Mucosa of descending colon (tissue), 3 donors: ENCODE measurements around the gene PTPRN2. TPM values are rescaled to one million over a fixed set of nuclear protein-coding genes. Genes with fewer than 3 reads are reported as not detected.
"Not testable (repeated sequence)": the region's sequence is repeated elsewhere in the genome, so short reads cannot be mapped to it uniquely, and the experiment has no call there.

Experiments
- ATAC-seq: fragments of 200-7000 bp; cut with Tn5 transposase; one replicate; pipeline ENCODE4 v1.9.1; 2020; ENCODE audit warnings: mild to moderate bottlenecking, moderate library complexity
- DNase-seq, 3 donors: peaks; one replicate each; pipeline ENCODE4 v3.0.0-alpha.2; 2020
- H3K36me3 ChIP-seq: fragments of 200-600 bp; one replicate; pipeline ENCODE4 v1.8.0; 2021; ENCODE audit warnings: low read depth, mild to moderate bottlenecking
- H3K4me1 ChIP-seq: fragments of 200-600 bp; one replicate; pipeline ENCODE4 v1.8.0; 2021; ENCODE audit warnings: low read depth, mild to moderate bottlenecking
- H3K4me3 ChIP-seq: fragments of 200-600 bp; one replicate; pipeline ENCODE4 v1.8.0; 2021; ENCODE audit warnings: mild to moderate bottlenecking
- H3K9me3 ChIP-seq: fragments of 200-600 bp; one replicate; pipeline ENCODE4 v1.8.0; 2021; ENCODE audit warnings: mild to moderate bottlenecking
- intact Hi-C, 2 donors: fragments of 100-400 bp; cut with DNase I in 1 of 2; cut with micrococcal nuclease in 1 of 2; formaldehyde crosslinking; loops; one replicate each; pipeline versions ENCODE4 v1.11.0 to v1.11.1; 2022; cut with DNase I, micrococcal nuclease
- total RNA-seq, 3 donors: library from RNA; stranded (reverse); fragmentation: NEBNext Ultra II Directional in 2 of 3; extraction: Animal tissue kit (Norgen Biotek cat#: 25700) in 2 of 3; gene quantifications; one replicate each; pipeline versions ENCODE4 v1.2.1 to v1.2.4, GENCODE V29; 2021 to 2023
- TF ChIP-seq, protein P1 (sequence below): fragments of 200-600 bp; IDR thresholded peaks from one replicate; pipeline ENCODE4 v1.8.0; 2022; ENCODE audit warnings: antibody characterized with exemption, mild to moderate bottlenecking
- donor health status: DM: no; HTN: no; CAD: no; lungs with moderate emphysema.
- donor health status: DM: no; HTN: no; CAD: no.
- donor health status: DM: no; HTN: yes; CAD: no.

PTPRN2 gene
- total RNA-seq, 3 donors from 2014 or later, result 12.5 to 28.0 (median 26.2) TPM

DNA sequence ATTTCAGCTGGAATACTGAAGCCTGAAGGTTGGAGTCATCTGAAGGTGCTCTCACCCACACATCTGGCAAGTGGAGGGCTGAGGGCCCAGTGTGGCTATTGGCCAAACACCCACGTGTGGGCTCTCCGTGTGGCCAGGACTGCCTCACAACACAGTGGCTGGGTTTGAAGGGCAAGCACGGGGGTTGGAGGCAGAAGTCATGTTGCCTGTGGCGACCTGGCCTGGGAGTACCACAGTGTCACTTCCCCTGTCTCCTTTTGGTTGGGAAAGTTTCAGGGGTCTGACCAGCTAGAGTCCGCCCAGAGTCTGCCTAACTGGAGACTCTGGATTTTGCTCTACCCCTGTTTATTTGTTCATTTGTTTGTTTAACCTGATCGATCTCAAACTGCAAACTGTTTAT lies 1081.4 kb downstream of the PTPRN2 start:
- ATAC-seq (no peak), DNase-seq (no peak)
- TF ChIP-seq, protein P1, sequence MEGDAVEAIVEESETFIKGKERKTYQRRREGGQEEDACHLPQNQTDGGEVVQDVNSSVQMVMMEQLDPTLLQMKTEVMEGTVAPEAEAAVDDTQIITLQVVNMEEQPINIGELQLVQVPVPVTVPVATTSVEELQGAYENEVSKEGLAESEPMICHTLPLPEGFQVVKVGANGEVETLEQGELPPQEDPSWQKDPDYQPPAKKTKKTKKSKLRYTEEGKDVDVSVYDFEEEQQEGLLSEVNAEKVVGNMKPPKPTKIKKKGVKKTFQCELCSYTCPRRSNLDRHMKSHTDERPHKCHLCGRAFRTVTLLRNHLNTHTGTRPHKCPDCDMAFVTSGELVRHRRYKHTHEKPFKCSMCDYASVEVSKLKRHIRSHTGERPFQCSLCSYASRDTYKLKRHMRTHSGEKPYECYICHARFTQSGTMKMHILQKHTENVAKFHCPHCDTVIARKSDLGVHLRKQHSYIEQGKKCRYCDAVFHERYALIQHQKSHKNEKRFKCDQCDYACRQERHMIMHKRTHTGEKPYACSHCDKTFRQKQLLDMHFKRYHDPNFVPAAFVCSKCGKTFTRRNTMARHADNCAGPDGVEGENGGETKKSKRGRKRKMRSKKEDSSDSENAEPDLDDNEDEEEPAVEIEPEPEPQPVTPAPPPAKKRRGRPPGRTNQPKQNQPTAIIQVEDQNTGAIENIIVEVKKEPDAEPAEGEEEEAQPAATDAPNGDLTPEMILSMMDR, result no peak
- no peaks in the 10 kb centered on the region for H3K9me3 ChIP-seq
- no peaks in the 10 kb centered on the region for H3K4me1 ChIP-seq
- H3K36me3 ChIP-seq, result no peaks in the 10 kb centered on the region
- H3K4me3 ChIP-seq, result no peak overlapping the region
- intact Hi-C loops, result no loop called here

- intact Hi-C loops, result no loop called here
- DNase-seq (no peak), ATAC-seq (no peak)
- Histone ChIP-seq H3K4me1 (no peaks in the 10 kb centered on the region), H3K36me3 (no peaks in the 10 kb centered on the region), H3K4me3 (no peak overlapping the region), H3K9me3 (no peaks in the 10 kb centered on the region)
- TF ChIP-seq, protein P1, result no peak
These were observed 1082.0 kb downstream of the PTPRN2 start for GRCh38 chr7:157505646-157506045.

DNA sequence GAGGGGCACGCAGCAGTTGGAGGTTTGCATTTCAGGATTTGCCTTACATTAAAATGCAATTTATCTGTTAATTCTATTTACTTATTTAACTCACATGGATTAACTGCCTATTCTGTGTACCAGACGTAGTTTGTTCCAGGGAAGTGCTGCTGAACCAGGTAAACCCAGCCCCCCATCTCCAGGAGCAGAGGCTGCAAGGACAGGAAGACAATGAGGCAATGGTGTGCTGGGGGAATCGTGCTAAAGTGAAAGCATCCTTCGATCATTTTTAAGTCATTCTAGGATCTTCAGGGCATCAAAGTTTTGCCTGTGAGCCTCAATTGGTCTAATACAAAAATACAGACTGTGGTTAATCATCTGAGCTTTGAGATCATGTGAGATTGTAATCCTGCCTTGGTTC lies 1084.4 kb downstream of the PTPRN2 start:
- intact Hi-C loops, result no loop called here
- Histone ChIP-seq H3K36me3 (no peaks in the 10 kb centered on the region), H3K4me1 (no peaks in the 10 kb centered on the region), H3K4me3 (no peak overlapping the region), H3K9me3 (no peaks in the 10 kb centered on the region)
- no peak for ATAC-seq
- DNase-seq, result no peak
- TF ChIP-seq, protein P1, result no peak

DNA sequence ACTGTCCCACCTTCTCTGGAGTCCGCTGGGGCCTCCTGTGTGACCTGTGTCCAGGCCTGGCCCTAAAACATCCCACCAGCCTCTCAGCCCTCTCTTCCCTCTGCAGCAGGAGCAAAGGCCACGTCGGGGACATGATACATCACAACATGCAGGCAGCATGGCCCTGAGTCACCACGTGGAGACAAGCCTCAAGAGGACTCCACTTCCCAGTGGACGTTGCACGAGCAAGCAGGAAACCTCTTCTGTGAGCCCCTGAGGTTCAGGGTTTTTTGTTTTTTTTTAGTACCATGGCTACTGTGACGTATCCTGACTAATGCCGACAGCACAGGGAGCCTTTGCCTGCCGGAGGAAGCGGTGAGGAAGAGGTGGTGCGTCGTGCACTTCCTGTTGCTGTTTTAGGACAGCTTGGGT lies 1084.9 kb downstream of the PTPRN2 start:
- TF ChIP-seq, protein P1, result no peak
- ATAC-seq (peak; percentile 70), DNase-seq (peak in 1 of 3 donors; percentile 12)
- H3K4me3 ChIP-seq, result no peak overlapping the region
- no peaks in the 10 kb centered on the region for H3K36me3 ChIP-seq
- intact Hi-C loops, result no loop called here
- no peaks in the 10 kb centered on the region for H3K4me1 ChIP-seq
- H3K9me3 ChIP-seq, result no peaks in the 10 kb centered on the region

GRCh38 chr7:157501581-157501980 lies 1086.0 kb downstream of the PTPRN2 start:
- TF ChIP-seq, protein P1, result no peak
- intact Hi-C loops, result no loop called here
- ATAC-seq (no peak), DNase-seq (peak in 1 of 3 donors; percentile 10)
- Histone ChIP-seq H3K4me3 (no peak overlapping the region), H3K36me3 (no peaks in the 10 kb centered on the region), H3K4me1 (no peaks in the 10 kb centered on the region), H3K9me3 (no peaks in the 10 kb centered on the region)

DNA sequence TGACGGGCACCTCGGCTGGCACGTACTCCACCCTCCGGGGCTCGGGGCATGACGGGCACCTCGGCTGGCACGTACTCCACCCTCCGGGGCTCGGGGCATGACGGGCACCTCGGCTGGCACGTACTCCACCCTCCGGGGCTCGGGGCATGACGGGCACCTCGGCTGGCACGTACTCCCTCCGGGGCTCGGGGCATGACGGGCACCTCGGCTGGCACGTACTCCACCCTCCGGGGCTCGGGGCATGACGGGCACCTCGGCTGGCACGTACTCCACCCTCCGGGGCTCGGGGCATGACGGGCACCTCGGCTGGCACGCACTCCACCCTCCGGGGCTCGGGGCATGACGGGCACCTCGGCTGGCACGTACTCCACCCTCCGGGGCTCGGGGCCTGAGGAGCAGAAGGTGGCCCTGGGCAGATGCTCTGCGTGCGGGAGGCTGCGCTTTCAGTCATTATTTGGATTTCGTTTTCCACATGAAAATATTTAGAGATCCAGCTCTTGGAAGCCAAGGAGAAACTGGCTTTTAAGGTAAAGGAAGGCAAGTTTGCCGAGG lies 1086.6 kb downstream of the PTPRN2 start:
- DNase-seq, H3K9me3 ChIP-seq, ATAC-seq, H3K4me1 ChIP-seq, intact Hi-C loops, H3K4me3 ChIP-seq, H3K36me3 ChIP-seq: not testable (repeated sequence)
